HCT116 (cell line): ENCODE data around the gene CBLB. TPM values are rescaled to one million over a fixed set of nuclear protein-coding genes. Genes with fewer than 3 reads are reported as not detected.

ENCODE experiments used
- ATAC-seq: fragments of 200-7000 bp; cut with Tn5 transposase; 2 replicates; pipeline ENCODE4 v1.9.1; 2020; ENCODE audit warnings: mild to moderate bottlenecking, moderate library complexity
- BruUV-seq: library from RNA; stranded (reverse); fragments of 400-500 nt; replicated peaks from 2 replicates; lab custom pipeline; 2021; lab: Mats Ljungman, UMichigan
- CTCF ChIA-PET: fragments of 300-600 bp; sonication (Branson Sonifier 250); formaldehyde crosslinking; loops from one replicate; lab custom pipeline; 2021; ENCODE audit warnings: antibody characterized with exemption; lab: Charles Lee
- POLR2A ChIA-PET: fragments of 300-600, 350-600 bp; sonication (Branson Sonifier 250); formaldehyde crosslinking; loops from one replicate; lab custom pipeline; 2021; ENCODE audit warnings: antibody characterized with exemption; lab: Charles Lee
- RAD21 ChIA-PET, 2 experiments: fragments of 300-600 bp; sonication (Branson Sonifier 250); formaldehyde crosslinking; loops; one replicate each; lab custom pipeline; 2023; ENCODE audit warnings: low total read pairs in 2 of 2; ENCODE audit not compliant: uncharacterized antibody in 2 of 2, unreplicated experiment in 2 of 2, low non-redundant PET in 1 of 2; lab: Charles Lee
- DNase-seq: peaks from one replicate; pipeline ENCODE4 v3.0.0-alpha.2; 2010; ENCODE audit warnings: low read depth, low spot score
- H2AFZ ChIP-seq: fragments of 200-600 bp; shearing (Covaris generic), sonication (generic); 2 replicates; pipeline ENCODE4 v1.6.1; 2017; ENCODE audit warnings: low read depth, mixed run types, mixed read lengths, antibody characterized with exemption, low read length; ENCODE audit not compliant: poor library complexity, severe bottlenecking
- H3K27ac ChIP-seq: 2 replicates; pipeline ENCODE4 v1.5.1; 2012; ENCODE audit warnings: low read depth, low read length
- H3K27me3 ChIP-seq: fragments of 200-600 bp; sonication (generic); 2 replicates; pipeline ENCODE4 v1.6.1; 2016; ENCODE audit warnings: mixed run types, low read length, mixed read lengths; ENCODE audit not compliant: insufficient read depth
- H3K36me3 ChIP-seq, 2 experiments: fragments of 200-500 bp in 1 of 2; fragments of 200-600 bp in 1 of 2; sonication (Bioruptor generic) in 1 of 2; sonication (generic) in 1 of 2; 2 replicates each; pipeline versions ENCODE4 v1.5.1 to v1.6.1; 2014 to 2016; ENCODE audit warnings: low read length in 2 of 2, inconsistent platforms in 1 of 2, mixed read lengths in 1 of 2, mixed run types in 1 of 2; ENCODE audit not compliant: insufficient read depth in 2 of 2, control insufficient read depth in 1 of 2
- H3K4me1 ChIP-seq, 2 experiments: fragments of 200-600 bp in 1 of 2; sonication (generic) in 1 of 2; 2 replicates each; pipeline versions ENCODE4 v1.5.1 to v1.6.1; 2012 to 2017; ENCODE audit warnings: low read length in 2 of 2, inconsistent platforms in 1 of 2, mild to moderate bottlenecking in 1 of 2, mixed read lengths in 1 of 2, mixed run types in 1 of 2, moderate library complexity in 1 of 2; ENCODE audit not compliant: insufficient read depth in 2 of 2, control insufficient read depth in 1 of 2
- H3K4me2 ChIP-seq: fragments of 200-600 bp; sonication (generic); 2 replicates; pipeline ENCODE4 v1.6.1; 2017; ENCODE audit warnings: mixed run types, low read length, mixed read lengths
- H3K4me3 ChIP-seq, 2 experiments: fragments of 200-600 bp in 1 of 2; sonication (generic) in 1 of 2; replicated peaks in 1 of 2; 2 replicates each; pipeline ENCODE4 v1.5.1; 2011 to 2016; ENCODE audit warnings: low read length in 2 of 2, control low read depth in 1 of 2, low read depth in 1 of 2, mild to moderate bottlenecking in 1 of 2, mixed read lengths in 1 of 2, mixed run types in 1 of 2
- H3K79me2 ChIP-seq: fragments of 200-600 bp; sonication (generic); 2 replicates; pipeline ENCODE4 v1.6.1; 2017; ENCODE audit warnings: mild to moderate bottlenecking, mixed run types, low read length, moderate library complexity, mixed read lengths; ENCODE audit not compliant: insufficient read depth
- H3K9ac ChIP-seq: fragments of 200-600 bp; sonication (generic); 2 replicates; pipeline ENCODE4 v1.6.1; 2016; ENCODE audit warnings: low read length, mixed read lengths
- H3K9me2 ChIP-seq: fragments of 200-600 bp; sonication (generic), shearing (Covaris generic); 2 replicates; pipeline ENCODE4 v1.6.1; 2017; ENCODE audit warnings: mixed run types, mild to moderate bottlenecking, moderate library complexity; ENCODE audit not compliant: insufficient read depth
- H3K9me3 ChIP-seq, 2 experiments: fragments of 200-500 bp in 1 of 2; fragments of 200-600 bp in 1 of 2; sonication (Bioruptor generic) in 1 of 2; sonication (generic) in 1 of 2; 2 replicates each; pipeline ENCODE4 v1.6.1; 2014 to 2017; ENCODE audit warnings: low read length in 2 of 2, mixed read lengths in 2 of 2, inconsistent platforms in 1 of 2, low read depth in 1 of 2, mild to moderate bottlenecking in 1 of 2, mixed run types in 1 of 2, moderate library complexity in 1 of 2; ENCODE audit not compliant: control insufficient read depth in 1 of 2, insufficient read depth in 1 of 2
- H4K20me1 ChIP-seq: fragments of 200-600 bp; sonication (generic), shearing (Covaris generic); 2 replicates; pipeline ENCODE4 v1.6.1; 2017; ENCODE audit warnings: mixed run types, mild to moderate bottlenecking, moderate library complexity; ENCODE audit not compliant: insufficient read depth
- CBX3 ChIP-seq: IDR thresholded peaks from 2 replicates; pipeline ENCODE4 v1.6.1; 2012; ENCODE audit warnings: low read depth
- CEBPB ChIP-seq: IDR thresholded peaks from 2 replicates; pipeline ENCODE4 v1.6.1; 2012; ENCODE audit warnings: low read depth
- EGR1 ChIP-seq: IDR thresholded peaks from 2 replicates; pipeline ENCODE4 v1.6.1; 2012; ENCODE audit warnings: low read depth
- ELF1 ChIP-seq: IDR thresholded peaks from 2 replicates; pipeline ENCODE4 v1.6.1; 2012; ENCODE audit warnings: low read depth, borderline replicate concordance
- EZH2 ChIP-seq: fragments of 200-600 bp; sonication (generic); IDR thresholded peaks from 2 replicates; pipeline ENCODE4 v1.6.1; 2017; ENCODE audit warnings: antibody characterized with exemption, mixed run types
- EZH2phosphoT487 ChIP-seq: fragments of 200-600 bp; IDR thresholded peaks from 2 replicates; pipeline ENCODE4 v1.6.1; 2018; ENCODE audit warnings: antibody characterized with exemption, borderline replicate concordance
- JUND ChIP-seq: IDR thresholded peaks from 2 replicates; pipeline ENCODE4 v1.6.1; 2012
- POLR2A ChIP-seq: IDR thresholded peaks from 2 replicates; pipeline ENCODE4 v1.7.0; 2011; ENCODE audit warnings: borderline replicate concordance; ENCODE audit not compliant: insufficient read depth, insufficient read length; ENCODE audit errors: extremely low read depth
- POLR2AphosphoS5 ChIP-seq: IDR thresholded peaks from 2 replicates; pipeline ENCODE4 v1.6.1; 2011; ENCODE audit warnings: mild to moderate bottlenecking, low read depth, low read length, moderate library complexity
- RAD21 ChIP-seq: IDR thresholded peaks from 2 replicates; pipeline ENCODE4 v1.6.1; 2012; ENCODE audit warnings: low read depth, mild to moderate bottlenecking
- SIN3A ChIP-seq: IDR thresholded peaks from 2 replicates; pipeline ENCODE4 v1.6.1; 2012; ENCODE audit warnings: low read depth
- SP1 ChIP-seq: IDR thresholded peaks from 2 replicates; pipeline ENCODE4 v1.6.1; 2012; ENCODE audit warnings: low read depth
- TCF7L2 ChIP-seq: IDR thresholded peaks from 2 replicates; pipeline ENCODE4 v1.7.0; 2011; ENCODE audit warnings: borderline replicate concordance, inconsistent platforms; ENCODE audit not compliant: insufficient read depth, insufficient read length; ENCODE audit errors: extremely low read depth
- YY1 ChIP-seq: IDR thresholded peaks from 2 replicates; pipeline ENCODE4 v1.6.1; 2011; ENCODE audit warnings: low read length, low read depth, moderate library complexity, mild to moderate bottlenecking; ENCODE audit not compliant: insufficient replicate concordance; ENCODE audit errors: extremely low read depth
- ZNF274 ChIP-seq: fragments of 200-500 bp; sonication (Bioruptor generic); IDR thresholded peaks from 2 replicates; pipeline ENCODE4 v1.6.1; 2014; ENCODE audit warnings: mild to moderate bottlenecking, low read depth, low read length, inconsistent platforms
- intact Hi-C: fragments of 100-400 bp; cut with micrococcal nuclease; formaldehyde crosslinking; loops from 2 replicates; pipeline ENCODE4 v1.10.0; 2022
- total RNA-seq: library from RNA; stranded (reverse); gene quantifications from one replicate; pipeline ENCODE4 v1.2.1, GENCODE V29; 2021; ENCODE audit not compliant: unreplicated experiment
- TF ChIP-seq, protein P1 (sequence below): IDR thresholded peaks from 2 replicates; pipeline ENCODE4 v1.6.1; 2011; ENCODE audit warnings: mild to moderate bottlenecking, low read length, moderate library complexity; ENCODE audit not compliant: insufficient replicate concordance; ENCODE audit errors: extremely low read depth
- TF ChIP-seq, protein P2 (sequence below): IDR thresholded peaks from 2 replicates; pipeline ENCODE4 v1.6.1; 2012
- TF ChIP-seq, protein P3 (sequence below): IDR thresholded peaks from 2 replicates; pipeline ENCODE4 v1.6.1; 2012; ENCODE audit warnings: low read depth
- TF ChIP-seq, protein P4 (sequence below): IDR thresholded peaks from 2 replicates; pipeline ENCODE4 v1.6.1; 2012

The CBLB gene
- total RNA-seq, 1 experiment from 2014 or later = 10.4 TPM

DNA sequence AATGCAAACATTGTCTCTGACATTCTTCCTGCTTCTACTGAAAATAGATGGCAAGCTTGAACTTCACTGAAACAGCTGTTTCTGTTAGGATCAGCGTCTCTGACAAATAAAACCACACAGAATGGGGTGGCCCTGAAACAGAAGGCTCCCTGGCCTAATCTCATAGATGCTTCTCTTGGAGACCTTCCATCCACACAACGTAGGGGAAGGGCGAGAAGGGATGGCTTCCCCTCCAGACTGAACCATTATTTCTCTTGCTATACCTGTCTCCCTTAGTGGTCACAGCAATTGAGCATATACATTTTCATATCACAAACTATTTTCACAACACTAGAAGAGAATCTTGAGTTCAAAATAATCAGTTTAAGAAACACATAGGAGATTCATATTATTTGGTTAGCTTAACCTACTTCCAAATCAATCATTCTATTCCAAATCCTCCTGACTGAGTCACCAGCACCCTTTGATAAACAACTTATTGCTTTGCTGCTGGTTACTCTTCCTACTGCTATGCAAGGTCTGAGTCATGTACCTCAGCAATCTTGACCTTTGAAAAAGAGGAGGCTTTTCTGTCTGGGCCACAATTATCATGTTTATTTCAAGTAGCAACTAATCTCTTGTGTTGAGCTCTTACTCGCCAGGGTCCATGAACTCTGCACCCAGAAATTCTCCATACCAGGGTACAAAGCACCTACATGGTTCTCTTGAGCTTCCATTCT, 45.5 kb downstream of the CBLB start:
- Histone ChIP-seq H3K4me2 (peak overlapping the region; percentile 61), H3K36me3 (no peaks in the 10 kb centered on the region), H3K27me3 (no peaks in the 10 kb centered on the region), H4K20me1 (no peaks in the 10 kb centered on the region), H2AFZ (no peak overlapping the region), H3K27ac (peak overlapping the region; percentile 28; the same call in 1 of the 2 replicates), H3K9ac (no peak overlapping the region), H3K9me2 (no peaks in the 10 kb centered on the region), H3K9me3 (no peaks in the 10 kb centered on the region), H3K4me1 (peaks cover 23 to 32% of the 10 kb centered on the region in 2 experiments), H3K79me2 (no peaks in the 10 kb centered on the region), H3K4me3 (peak overlapping the region in 1 of 2 experiments; percentile 25; a peak in 1 of 4 replicates)
- ATAC-seq (peak; percentile 87), DNase-seq (peak; percentile 70)
- intact Hi-C loops = no loop called here
- POLR2A ChIA-PET = no interaction called here
- CTCF ChIA-PET = no interaction called here
- no TSS peak for BruUV-seq
- RAD21 ChIA-PET = no interaction called here
- TF ChIP-seq RAD21 (0 out of 2 replicates have a peak, but pooled peaks have one; percentile 10), SIN3A (no peak), SP1 (peak; percentile 63), EGR1 (no peak), POLR2AphosphoS5 (0 out of 2 replicates have a peak, but pooled peaks have one; percentile 19), CBX3 (peak; percentile 76; the same call in 1 of the 2 replicates), ZNF274 (no peak), CEBPB (peak; percentile 52), YY1 (peak; percentile 21), POLR2A (no peak), TCF7L2 (no peak), ELF1 (no peak), EZH2 (no peak), JUND (peak; percentile 88), EZH2phosphoT487 (no peak)
- TF ChIP-seq, protein P1, sequence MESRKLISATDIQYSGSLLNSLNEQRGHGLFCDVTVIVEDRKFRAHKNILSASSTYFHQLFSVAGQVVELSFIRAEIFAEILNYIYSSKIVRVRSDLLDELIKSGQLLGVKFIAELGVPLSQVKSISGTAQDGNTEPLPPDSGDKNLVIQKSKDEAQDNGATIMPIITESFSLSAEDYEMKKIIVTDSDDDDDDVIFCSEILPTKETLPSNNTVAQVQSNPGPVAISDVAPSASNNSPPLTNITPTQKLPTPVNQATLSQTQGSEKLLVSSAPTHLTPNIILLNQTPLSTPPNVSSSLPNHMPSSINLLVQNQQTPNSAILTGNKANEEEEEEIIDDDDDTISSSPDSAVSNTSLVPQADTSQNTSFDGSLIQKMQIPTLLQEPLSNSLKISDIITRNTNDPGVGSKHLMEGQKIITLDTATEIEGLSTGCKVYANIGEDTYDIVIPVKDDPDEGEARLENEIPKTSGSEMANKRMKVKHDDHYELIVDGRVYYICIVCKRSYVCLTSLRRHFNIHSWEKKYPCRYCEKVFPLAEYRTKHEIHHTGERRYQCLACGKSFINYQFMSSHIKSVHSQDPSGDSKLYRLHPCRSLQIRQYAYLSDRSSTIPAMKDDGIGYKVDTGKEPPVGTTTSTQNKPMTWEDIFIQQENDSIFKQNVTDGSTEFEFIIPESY = no peak
- TF ChIP-seq, protein P2, sequence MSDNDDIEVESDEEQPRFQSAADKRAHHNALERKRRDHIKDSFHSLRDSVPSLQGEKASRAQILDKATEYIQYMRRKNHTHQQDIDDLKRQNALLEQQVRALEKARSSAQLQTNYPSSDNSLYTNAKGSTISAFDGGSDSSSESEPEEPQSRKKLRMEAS = no peak
- TF ChIP-seq, protein P3, sequence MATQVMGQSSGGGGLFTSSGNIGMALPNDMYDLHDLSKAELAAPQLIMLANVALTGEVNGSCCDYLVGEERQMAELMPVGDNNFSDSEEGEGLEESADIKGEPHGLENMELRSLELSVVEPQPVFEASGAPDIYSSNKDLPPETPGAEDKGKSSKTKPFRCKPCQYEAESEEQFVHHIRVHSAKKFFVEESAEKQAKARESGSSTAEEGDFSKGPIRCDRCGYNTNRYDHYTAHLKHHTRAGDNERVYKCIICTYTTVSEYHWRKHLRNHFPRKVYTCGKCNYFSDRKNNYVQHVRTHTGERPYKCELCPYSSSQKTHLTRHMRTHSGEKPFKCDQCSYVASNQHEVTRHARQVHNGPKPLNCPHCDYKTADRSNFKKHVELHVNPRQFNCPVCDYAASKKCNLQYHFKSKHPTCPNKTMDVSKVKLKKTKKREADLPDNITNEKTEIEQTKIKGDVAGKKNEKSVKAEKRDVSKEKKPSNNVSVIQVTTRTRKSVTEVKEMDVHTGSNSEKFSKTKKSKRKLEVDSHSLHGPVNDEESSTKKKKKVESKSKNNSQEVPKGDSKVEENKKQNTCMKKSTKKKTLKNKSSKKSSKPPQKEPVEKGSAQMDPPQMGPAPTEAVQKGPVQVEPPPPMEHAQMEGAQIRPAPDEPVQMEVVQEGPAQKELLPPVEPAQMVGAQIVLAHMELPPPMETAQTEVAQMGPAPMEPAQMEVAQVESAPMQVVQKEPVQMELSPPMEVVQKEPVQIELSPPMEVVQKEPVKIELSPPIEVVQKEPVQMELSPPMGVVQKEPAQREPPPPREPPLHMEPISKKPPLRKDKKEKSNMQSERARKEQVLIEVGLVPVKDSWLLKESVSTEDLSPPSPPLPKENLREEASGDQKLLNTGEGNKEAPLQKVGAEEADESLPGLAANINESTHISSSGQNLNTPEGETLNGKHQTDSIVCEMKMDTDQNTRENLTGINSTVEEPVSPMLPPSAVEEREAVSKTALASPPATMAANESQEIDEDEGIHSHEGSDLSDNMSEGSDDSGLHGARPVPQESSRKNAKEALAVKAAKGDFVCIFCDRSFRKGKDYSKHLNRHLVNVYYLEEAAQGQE = no peak
- TF ChIP-seq, protein P4, sequence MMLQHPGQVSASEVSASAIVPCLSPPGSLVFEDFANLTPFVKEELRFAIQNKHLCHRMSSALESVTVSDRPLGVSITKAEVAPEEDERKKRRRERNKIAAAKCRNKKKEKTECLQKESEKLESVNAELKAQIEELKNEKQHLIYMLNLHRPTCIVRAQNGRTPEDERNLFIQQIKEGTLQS = no peak
